Peyer's patch (tissue), 4 donors: ENCODE results near the gene SCAF4.

Experiments
- CTCF ChIP-seq, 6 experiments: fragments of 450-650 bp in 4 of 6; fragments of 200-600 bp in 2 of 6; sonication (generic) in 1 of 6; IDR thresholded peaks; one replicate each; pipeline ENCODE4 v1.5.1; 2017 to 2019; ENCODE audit warnings: antibody characterized with exemption in 6 of 6, mild to moderate bottlenecking in 3 of 6, moderate library complexity in 1 of 6
- POLR2A ChIP-seq, 2 donors: fragments of 450-650 bp; IDR thresholded peaks; one replicate each; pipeline ENCODE4 v1.5.1; 2017; ENCODE audit warnings: antibody characterized with exemption in 2 of 2, mild to moderate bottlenecking in 2 of 2, moderate library complexity in 2 of 2

- no peak for TF ChIP-seq CTCF (IDR thresholded peaks at IDR 0.05)
- TF ChIP-seq POLR2A (IDR thresholded peaks at IDR 0.05) = no peak
Observed at GRCh38 chr21:31678478-31678877, 53.4 kb downstream of the SCAF4 start.
